HG03060 (cell line): ENCODE measurements around the gene LYPD5.
"Not testable (repeated sequence)": the region's sequence is repeated elsewhere in the genome, so short reads cannot be mapped to it uniquely, and the experiment has no call there.

Source experiments
- ATAC-seq: cut with Tn5 transposase; IDR thresholded peaks from one replicate; pipeline ENCODE4 v1.9.1; 2021; ENCODE audit warnings: low read depth, moderate number of reproducible peaks; ENCODE audit not compliant: unreplicated experiment

Gene LYPD5, protein sequence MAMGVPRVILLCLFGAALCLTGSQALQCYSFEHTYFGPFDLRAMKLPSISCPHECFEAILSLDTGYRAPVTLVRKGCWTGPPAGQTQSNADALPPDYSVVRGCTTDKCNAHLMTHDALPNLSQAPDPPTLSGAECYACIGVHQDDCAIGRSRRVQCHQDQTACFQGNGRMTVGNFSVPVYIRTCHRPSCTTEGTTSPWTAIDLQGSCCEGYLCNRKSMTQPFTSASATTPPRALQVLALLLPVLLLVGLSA

DNA sequence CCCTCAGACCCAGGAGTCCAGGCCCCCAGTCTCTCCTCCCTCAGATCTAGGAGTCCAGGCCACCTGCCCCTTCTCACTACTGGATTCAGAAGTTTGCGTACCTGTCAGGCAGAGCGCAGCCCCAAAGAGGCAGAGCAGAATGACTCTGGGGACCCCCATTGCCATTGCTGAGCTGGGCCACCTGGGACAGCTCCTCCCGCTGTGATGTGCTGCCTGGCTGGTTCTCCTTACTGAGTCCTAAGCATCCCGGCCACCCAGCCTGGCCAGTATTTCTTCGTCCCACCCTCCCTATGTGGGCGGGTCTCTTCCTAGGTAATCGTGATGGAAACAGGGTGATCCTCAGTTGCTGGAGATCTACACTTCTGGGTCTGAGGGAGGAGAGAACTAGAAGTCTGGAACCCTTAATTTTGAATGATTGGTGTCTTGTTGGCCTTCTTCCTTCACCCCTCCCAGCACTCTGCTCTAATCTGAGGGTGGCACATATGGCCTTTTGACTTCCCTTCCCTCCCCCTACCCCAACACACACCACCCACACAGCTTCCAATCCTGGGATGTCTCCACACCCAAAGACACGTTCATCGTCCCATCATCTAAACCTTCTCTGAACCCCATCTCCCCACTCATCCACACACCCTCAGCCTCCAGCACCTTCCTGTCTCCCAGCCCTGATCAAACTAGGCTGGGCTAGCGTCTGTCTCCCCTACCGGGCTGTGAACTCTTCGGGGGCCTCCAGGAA is at the start of gene LYPD5:
Gene LYPD5 (minus strand): TSS at position 232 of the 736 bp plus-strand sequence. CDS start 67 bp downstream, at position 165.
- no peak for ATAC-seq

DNA sequence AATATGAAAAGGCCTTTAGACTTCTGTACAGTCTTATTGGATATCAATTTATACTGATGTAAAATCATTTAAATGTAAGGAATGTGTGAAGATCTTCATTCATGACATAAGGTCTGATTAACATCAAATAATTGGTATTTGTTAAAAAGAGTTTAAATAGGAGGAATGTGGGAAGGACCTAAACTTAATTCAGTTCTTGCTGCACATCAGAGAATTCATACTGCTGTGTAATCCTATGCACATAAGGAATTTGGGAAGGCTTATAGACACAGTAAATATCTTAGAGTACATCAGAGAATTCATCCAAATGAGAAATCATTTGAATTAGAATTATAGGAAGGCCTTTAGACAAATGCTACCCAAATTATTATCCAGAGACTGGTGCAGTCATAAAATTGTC is 46.6 kb upstream of the LYPD5 start:
- ATAC-seq, result no peak

DNA sequence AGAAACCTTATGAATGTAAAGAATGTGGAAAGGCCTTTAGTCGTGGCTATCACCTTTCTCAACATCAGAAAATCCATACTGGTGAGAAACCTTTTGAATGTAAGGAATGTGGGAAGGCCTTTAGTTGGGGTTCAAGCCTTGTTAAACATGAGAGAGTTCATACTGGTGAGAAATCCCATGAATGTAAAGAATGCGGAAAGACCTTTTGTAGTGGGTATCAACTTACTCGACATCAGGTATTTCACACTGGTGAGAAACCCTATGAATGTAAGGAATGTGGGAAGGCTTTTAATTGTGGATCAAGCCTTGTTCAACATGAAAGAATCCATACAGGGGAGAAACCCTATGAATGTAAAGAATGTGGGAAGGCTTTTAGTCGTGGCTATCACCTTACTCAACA is 45.6 kb upstream of the LYPD5 start:
- ATAC-seq, result no peak

DNA sequence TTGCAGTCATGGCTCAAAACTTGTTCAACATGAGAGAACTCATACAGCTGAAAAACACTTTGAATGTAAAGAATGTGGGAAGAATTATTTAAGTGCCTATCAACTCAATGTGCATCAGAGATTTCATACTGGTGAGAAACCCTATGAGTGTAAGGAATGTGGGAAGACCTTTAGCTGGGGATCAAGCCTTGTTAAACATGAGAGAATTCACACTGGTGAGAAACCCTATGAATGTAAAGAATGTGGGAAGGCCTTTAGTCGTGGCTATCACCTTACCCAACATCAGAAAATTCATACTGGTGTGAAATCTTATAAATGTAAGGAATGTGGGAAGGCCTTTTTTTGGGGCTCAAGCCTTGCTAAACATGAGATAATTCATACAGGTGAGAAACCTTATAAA is 45.0 kb upstream of the LYPD5 start:
- ATAC-seq, result no peak

DNA sequence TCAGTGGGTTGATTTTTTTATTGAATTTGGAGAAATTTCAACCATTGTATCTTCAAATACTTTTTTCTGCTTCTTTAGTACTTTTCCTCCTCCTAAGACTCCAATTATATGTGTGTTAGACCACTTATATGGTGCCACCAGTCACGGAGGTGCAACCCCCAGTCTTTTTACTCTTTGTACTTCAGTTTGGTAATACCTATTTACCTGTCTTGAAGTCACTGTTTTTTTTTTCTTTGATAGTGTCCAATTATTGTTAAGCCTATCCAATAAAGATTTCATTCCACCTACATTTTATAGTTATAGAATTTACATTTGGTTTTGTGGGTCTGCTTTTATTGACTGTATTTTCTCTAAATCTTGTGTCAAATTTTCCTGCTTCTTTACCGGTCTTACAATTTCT is 39.8 kb upstream of the LYPD5 start:
- no peak for ATAC-seq

DNA sequence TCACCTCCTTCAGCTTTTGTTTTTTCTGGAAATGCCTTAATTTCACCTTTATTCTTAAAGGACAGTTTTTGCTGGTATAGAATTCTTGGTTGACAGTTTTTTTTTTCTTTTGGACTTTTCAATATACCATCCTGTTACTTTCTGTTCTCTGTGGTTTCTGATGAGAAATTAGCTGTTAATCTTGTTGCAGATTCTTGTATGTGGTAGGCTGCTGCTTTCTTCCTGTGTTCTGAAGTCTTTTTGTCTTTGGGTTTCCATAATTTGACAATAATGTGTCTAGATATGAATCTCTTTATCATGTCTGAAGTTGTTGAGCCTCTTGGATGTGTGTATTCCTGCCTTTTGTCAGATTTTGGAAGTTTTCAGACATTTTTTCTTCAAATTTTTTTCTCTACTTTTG is 36.9 kb upstream of the LYPD5 start:
- ATAC-seq, result no peak

DNA sequence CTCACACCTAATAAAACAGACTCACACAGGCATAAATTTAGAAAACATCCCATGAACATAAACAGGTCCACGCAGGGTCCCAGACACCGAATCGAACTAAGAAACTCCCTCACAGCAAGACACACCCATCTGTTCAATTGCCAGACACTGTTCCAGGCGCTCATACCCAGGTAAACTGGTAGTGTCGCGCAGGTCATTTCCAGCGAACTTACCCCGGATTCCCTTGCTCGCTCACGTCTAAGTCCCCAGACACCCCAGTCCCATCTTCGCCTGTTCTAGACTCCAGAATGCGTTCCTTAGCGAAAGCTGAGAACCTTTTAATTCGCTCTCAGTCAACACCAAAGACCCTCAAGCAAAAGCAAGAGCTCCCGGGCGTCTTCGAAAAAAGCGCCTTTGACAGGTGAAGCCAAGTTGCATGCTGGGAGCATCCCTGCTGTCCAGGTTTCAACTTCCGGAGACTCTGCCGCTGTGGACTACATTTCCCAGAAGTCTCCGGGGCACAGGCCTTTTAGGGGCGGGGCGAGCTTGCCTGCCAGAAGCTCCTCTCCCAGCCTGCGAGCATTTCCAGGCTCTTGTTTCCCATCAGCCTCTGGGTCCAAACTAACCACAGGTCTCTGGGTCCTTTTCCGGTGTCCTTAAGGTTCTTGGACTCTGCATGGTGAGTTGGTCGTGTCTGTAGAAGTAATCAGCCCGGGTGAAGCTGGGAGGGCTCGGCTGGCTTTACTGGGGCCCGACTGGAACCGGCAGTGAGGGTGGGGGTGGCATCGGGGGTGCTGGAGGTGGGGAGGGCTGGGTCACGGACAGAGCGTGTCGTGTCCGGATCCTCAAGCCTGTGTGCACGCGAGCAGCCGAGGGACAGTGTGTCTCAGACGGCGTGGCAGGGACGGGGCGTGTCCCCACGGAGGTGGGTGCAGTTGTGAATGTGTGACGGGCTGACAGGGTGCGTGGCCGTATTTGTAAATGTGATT is 24.8 kb upstream of the LYPD5 start, which contains the start of gene ZNF283:
Gene ZNF283 (plus strand): TSS at position 535 of the 968 bp plus-strand sequence. CDS start 6,184 bp downstream, outside the sequence.
- no peak for ATAC-seq

DNA sequence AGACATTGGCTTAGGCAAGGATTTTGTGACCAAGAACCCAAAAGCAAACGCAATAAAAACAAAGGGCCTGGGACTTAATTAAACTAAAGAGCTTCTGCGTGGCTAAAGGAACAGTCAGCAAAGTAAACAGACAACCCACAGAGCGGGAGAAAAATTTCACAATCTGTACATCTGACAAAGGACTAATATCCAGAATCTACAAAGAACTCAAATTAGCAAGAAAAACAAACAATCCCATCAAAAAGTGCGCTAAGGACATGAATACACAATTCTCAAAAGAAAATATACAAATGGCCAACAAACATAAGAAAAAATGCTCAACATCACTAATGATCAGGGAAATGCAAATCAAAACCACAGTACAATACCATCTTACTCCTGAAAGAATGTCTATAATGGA is 22.3 kb upstream of the LYPD5 start:
- ATAC-seq, result not testable (repeated sequence)

DNA sequence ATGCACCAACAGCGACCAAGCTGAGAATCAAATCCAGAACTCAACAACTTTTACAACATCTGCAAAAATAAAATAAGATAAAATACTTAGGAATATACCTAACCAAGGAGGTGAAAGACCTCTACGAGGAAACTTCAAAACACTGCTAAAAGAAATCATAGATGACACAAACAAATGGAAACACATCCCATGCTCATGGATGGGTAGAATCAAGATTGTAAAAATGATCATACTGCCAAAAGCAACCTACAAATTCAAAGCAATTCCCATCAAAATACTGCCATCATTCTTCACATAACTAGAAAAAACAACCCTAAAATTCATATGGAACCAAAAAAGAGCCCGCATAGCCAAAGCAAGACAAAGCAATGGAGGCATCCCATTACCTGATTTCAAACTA is 21.6 kb upstream of the LYPD5 start:
- ATAC-seq, result not testable (repeated sequence)

DNA sequence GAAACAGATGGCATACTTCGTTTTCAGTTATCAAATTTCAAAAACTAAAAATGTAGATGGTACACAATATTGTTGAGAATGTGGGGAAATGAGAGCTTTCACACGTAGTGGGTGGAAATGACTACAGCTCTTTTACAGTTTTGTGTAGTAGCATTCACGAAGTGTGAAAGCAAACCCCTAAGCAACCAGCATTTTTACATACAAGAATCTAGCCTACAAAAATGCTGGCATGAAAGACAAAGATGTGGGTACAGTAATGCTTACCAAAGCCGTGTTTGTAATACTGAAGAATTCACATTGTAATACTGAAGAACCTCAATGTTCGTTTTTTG is 18.6 kb upstream of the LYPD5 start:
- no peak for ATAC-seq

DNA sequence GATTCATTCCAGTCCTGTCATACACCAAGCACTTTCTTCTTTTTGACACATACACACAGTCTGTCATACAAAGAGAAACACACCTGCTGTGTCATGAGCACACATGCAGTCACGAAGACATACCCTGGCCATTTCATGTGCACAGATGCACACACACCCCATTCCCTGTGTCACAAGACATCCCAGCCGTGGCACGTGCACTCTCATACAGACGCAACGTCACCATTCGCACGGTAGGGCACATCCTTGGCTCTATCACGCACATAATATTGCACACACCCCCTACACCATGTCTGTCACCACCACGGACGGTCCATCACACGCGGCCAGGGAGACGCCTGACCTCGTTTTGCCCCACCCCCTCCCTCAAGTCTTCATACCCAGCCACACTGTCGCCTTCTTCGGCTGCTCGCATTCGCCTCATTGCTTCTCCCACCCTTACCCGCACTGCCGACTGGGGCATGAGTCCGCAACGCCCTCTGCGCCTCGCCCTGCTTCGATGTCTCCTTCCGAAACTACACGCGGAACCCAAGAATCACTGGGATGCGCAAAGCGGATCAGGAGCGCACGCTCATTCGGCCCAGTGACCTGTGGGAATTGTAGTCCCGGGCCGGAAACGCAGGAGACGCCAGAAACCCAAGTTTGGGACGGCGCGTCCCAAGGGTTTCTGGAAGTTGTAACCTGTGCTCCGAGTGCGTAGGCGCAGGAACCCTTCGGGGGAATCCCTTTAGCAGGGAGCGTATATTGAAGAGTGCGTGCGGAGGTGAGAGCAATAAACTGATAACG is 18.0 kb upstream of the LYPD5 start:
- ATAC-seq, result no peak

DNA sequence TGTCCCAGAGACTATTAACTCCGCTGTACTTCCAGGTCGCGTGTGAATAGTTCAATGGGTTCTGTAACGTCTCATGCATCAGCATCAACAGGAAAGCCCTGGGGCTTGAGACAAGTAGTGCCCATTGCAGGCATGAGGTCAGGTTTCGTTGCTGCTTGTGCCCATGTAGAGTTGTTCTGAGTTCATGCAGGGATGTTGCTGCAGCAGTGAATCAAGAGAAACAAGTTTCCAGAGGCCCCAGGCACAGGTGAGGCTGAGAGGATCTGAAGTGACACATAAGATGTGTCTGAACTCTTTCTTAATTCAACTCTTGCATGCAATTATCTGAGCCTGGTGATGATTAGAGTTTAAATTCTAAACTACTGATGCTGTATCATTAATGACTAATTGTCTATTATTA is 16.3 kb upstream of the LYPD5 start:
- ATAC-seq, result no peak

DNA sequence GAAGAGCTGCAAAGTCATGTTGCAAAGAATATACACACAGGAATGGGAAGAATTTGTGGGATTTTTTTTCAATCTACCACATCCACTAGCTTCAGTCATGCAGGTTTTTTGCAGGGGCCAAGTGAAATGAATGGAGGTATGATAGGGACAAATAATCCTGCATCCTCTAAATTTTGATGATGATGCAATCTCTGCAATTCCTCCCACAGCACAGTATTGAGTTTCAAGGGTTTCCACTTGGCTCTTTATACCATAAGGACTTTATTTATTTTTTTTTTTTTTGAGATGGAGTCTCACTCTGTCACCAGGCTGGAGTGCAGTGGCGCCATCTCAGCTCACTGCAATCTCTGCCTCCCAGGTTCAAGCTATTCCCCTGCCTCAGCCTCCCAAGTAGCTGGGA is 15.2 kb upstream of the LYPD5 start:
- ATAC-seq, result not testable (repeated sequence)

DNA sequence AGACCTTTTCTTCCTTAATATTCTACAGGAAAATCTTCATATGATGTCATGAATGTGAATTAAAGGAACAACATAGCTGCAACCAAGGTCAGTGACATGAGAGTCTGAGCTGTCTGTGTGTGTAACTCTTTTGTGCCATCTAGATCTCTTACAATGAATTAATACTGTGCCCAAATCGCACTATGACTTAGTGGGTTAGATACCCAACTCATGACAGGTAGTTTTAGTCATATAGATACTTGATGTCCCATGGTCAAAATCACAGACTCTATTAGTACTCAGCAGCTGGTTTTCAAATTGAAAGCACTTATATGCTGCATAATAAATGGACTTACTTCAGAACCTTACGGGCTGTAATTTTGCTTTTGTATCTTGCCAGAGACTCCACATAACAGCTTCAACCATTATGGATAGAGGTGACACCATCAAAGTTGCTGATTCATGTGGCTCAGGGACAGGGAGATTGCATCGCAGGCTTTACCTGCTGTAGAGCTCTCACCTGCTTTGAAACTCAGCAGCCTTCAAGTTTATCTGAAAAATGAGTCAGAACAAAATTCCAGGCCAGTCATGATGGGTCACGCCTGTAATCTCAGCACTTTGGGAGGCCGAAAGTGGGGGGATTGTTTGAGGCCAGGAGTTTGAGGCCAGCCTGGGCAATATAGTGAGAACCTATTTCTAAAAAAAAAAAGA is 12.6 kb upstream of the LYPD5 start:
- ATAC-seq, result no peak

DNA sequence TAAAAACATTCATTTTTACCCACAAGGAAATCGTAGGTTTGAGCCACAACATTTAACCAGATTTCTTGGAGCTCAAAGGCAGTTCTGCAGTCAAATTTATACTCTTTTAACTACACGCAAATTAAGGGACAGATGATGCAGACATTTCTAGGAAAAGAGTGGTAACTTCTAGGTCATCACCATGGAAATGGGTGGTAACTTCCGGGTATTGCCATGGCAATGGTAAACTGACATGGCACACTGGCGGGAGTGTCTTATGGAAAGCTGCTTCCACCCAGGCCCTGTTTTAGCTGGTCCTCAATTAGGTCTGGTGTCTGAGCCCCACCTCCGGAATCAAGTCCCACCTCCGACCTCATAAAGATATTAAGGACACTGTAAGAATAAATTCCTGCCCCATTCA is 10.4 kb upstream of the LYPD5 start:
- no peak for ATAC-seq

DNA sequence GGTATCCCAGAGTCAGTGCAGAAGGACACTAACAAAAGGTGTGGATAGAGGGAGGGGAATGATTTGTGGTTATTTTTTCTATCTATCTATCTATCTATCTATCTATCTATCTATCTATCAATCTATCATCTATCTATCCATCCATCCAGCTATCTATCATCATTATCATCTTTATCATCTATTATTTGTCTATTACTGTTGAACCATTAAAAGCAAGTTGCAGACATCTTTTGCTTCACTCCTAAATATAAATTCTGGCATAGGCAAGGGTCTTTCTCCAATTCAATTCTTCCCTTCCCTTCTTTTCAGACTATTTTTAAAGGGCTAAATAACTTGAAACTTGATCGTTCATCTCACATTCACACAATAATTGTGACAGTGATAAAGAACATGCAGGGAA is 10.0 kb upstream of the LYPD5 start:
- ATAC-seq, result no peak

DNA sequence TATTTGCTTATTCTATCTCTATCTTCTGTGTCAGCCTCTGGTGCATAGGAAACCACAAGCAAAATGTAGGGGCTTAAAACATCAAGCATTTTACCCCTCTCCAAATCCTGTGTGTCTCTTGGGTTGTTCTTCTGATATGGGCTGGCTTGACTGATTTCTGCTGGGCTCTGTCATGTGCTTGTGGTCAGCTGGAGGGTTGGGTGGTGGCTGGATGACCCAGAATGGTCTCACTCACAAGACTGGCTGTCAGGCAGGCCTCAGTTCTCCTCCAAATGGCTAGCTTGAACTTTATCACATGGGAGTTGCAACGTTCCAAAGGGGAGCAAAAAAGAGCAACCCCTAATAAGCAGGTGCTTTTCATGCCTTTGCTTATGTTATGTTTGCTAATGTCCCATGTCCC is 9.6 kb upstream of the LYPD5 start:
- ATAC-seq, result no peak

DNA sequence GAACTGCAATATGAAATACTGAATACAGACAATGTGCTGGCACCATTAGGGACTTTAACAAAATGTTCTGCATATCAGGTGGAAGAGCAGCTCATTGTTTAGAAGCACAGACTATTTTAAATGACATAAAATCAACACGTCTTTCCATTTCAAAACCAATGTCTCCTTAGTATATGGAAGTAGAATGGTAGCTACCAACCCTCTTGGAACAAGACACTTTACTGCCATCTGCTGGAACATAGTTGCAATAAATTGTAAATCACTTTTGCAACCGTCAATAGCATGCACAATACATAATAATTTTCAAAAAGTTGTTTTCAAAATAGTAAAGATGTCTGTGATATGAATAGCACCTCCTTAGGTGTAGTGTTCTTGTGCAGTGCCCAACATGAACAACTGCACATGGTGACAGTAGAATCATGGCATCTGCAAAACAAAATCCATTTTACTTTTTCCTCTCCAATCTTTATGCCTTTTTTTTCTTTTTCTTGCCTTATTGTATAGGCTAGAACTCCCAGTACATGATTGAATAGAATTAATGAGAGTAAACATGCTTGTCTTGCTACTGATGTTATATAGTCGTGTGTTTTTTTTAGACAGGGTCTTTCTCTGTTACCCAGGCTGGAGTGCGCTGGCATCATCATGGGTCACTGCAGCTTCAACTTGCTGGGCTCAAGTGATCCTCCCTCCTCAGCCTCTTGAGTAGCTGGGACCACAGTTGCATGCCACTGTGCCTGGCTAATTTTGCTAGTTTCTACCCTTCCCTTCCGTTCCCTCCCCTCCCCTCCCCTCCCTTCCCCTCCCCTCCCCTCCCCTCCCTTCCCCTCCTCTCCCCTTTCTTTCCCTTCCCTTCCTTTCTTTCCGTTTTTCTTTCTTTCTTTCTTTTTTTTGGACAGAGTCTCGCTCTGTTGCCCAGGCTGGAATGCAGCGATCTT is 7.8 kb upstream of the LYPD5 start:
- ATAC-seq, result no peak

DNA sequence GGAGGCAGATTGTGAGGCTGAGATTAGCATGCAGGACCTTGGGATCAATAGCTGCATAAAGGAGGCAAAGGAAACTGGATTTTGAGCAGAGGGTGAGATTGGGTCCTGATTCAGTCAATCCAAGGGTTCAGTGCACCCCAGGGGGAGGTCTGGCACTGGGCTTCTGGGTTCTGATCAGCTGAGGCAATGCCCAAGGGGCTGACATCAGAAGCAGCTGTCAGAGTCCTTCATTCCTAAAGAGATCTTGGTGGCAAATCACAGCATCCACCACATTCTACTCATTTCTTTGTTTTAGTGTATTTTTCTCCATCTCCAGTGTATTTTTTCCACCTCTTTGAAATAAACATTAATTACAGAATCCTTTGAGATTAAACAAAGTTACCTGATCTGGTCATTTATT is 5.4 kb upstream of the LYPD5 start:
- no peak for ATAC-seq
